ENCODE data around the gene CAPN13. TPM values are rescaled to one million over a fixed set of nuclear protein-coding genes. Genes with fewer than 3 reads are reported as not detected.

CAPN13 gene
- total RNA-seq, 4 donors from 2014 or later: not detected

DNA sequence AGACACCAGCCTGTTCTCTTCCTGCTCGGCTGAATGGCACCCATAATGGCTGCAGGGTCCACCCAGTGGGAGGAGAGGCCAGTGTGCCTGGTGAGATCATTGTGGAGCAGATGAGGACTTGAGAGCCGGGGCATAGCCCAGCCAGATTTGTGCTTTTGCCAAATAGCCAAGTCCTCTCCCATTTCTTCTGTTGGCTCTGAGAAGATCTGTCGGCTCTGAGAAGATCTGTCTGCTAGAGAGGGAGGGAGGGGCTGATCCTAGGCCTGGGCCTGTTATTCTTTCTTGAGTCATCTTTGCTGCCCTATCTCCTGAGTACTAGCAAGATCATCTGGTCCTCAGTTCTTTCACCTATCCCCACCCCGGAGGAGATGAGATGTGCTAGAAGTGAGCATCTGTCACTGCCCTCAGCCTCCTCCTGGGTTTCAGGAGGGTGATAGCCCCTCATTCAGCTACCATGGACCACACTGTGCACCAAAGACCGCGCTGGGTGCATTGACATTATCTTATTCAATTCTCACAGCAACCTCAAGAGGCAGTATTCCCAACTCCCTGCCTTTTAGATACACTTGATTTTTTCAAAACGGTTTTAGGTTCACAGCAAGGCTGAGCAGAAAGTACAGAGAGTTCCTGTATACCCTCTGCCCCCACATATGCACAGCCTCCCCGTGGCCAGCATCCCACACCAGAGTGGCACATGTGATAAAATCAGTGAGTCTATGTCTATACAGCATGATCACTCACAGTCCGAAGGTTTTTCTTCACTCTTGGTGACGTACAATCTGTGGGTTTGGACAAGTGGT lies 98.6 kb downstream of the CAPN13 start:
- Histone ChIP-seq H3K27me3 (no peaks in the 10 kb centered on the region), H3K36me3 (no peaks in the 10 kb centered on the region), H3K27ac (replicated peaks in 1 of 4) (no peak overlapping the region), H3K4me3 (no peak overlapping the region), H3K9me3 (no peaks in the 10 kb centered on the region), H3K4me1 (peaks cover 19 to 54% (median 40%) of the 10 kb centered on the region in 4 donors)
- TF ChIP-seq POLR2AphosphoS5 (IDR thresholded peaks at IDR 0.05): no peak
- TF ChIP-seq EP300 (IDR thresholded peaks at IDR 0.05): no peak
- TF ChIP-seq, protein P1, sequence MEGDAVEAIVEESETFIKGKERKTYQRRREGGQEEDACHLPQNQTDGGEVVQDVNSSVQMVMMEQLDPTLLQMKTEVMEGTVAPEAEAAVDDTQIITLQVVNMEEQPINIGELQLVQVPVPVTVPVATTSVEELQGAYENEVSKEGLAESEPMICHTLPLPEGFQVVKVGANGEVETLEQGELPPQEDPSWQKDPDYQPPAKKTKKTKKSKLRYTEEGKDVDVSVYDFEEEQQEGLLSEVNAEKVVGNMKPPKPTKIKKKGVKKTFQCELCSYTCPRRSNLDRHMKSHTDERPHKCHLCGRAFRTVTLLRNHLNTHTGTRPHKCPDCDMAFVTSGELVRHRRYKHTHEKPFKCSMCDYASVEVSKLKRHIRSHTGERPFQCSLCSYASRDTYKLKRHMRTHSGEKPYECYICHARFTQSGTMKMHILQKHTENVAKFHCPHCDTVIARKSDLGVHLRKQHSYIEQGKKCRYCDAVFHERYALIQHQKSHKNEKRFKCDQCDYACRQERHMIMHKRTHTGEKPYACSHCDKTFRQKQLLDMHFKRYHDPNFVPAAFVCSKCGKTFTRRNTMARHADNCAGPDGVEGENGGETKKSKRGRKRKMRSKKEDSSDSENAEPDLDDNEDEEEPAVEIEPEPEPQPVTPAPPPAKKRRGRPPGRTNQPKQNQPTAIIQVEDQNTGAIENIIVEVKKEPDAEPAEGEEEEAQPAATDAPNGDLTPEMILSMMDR (IDR thresholded peaks at IDR 0.05): peak in 2 of 3 experiments; percentile 28 to 52
- intact Hi-C loops (cut with DNase I): no loop called here
- DNase-seq (ENCODE audit: extremely low spot score): peak; percentile 91
- WGBS: 64% methylated on average over 10 of the region's 10 CpGs

DNA sequence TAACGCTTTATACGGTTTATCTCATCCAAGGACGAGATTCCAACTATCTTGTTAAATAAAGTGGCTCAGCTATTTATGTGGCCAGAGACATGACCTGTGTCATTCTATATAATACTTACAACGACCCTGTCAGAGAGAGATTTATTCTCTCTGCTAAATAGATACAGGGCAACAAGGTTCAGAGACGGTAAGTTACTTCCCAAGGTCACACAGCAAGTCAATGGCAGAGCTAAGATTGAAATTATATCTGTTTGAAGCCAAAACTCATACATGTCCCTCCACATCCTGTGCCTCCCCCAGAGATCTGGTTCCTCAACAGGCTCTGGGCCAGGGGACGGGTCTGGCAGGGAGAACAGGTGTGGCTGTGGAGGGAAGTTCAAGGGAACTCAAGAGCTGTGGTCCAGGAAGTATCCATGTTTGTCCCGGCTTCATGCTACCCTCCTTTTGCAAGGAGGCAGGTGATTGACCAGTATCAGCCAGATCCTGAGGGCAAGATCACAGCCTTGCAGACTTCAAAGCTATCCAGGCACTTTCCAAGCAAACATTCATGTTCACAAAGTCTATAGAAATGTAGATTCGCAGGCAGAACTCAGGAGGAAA lies 99.8 kb downstream of the CAPN13 start:
- 63% methylated on average over 8 of the region's 8 CpGs for WGBS
- no peak overlapping the region for H3K27ac ChIP-seq (replicated peaks in 1 of 4)
- intact Hi-C loops (cut with DNase I): loop anchor here (2.0 kb wide), 1 partner anchor 541 kb away; no protein-coding TSS in a partner anchor
- peaks cover 0 to 10% (median 8%) of the 10 kb centered on the region in 4 donors for H3K9me3 ChIP-seq
- no peak overlapping the region for H3K4me3 ChIP-seq
- peak; percentile 50 for DNase-seq (ENCODE audit: extremely low spot score)
- no peaks in the 10 kb centered on the region for H3K36me3 ChIP-seq
- peaks cover 19 to 54% (median 40%) of the 10 kb centered on the region in 4 donors for H3K4me1 ChIP-seq
- no peak for TF ChIP-seq EP300 (IDR thresholded peaks at IDR 0.05)
- no peak for TF ChIP-seq POLR2A (IDR thresholded peaks at IDR 0.05; ENCODE audit: low read depth)
- TF ChIP-seq POLR2AphosphoS5 (IDR thresholded peaks at IDR 0.05): no peak
- TF ChIP-seq, protein P1 (IDR thresholded peaks at IDR 0.05): no peak
- no peaks in the 10 kb centered on the region for H3K27me3 ChIP-seq

DNA sequence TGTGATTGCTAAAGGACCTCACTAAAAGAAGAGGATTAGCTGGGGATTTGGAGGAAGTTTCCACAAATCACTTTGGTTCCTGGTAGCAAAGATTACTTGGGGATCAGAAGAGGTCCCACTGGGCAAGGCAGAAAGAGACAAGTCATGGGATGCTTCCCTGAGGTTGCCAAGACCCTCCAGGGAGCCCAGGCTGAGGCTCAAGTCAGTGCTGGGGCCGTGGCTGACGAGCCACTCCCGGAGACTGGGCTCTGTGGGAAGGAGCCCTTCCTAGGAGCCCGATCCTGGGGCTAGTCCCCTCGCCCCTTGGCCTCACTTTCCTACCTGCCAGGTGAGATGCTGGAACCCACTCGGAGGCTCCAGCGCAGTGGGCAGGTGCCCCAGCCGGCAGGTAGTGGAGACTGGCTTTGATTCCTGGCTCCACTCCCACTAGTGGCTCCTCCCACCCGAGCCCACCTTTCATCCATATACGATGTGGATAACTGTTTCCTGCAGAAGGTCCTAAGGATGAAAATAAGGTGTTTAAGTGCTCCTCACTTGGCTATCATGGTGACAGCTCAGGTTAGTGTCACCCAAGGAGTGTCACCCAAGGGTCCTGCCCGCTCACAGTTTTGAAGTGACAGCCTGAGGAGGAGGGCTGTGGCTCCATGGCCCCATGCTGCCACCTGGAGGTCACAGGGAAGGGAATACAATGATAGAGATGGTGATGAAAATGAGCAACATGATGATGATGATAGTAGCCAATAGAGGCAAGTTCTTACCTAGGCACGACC lies 100.5 kb downstream of the CAPN13 start:
- Histone ChIP-seq H3K9me3 (peaks cover 0 to 17% (median 11%) of the 10 kb centered on the region in 4 donors), H3K27ac (replicated peaks in 1 of 4) (no peak overlapping the region), H3K4me1 (peaks cover 19 to 51% (median 39%) of the 10 kb centered on the region in 4 donors), H3K27me3 (no peaks in the 10 kb centered on the region), H3K36me3 (no peaks in the 10 kb centered on the region), H3K4me3 (no peak overlapping the region)
- DNase-seq (ENCODE audit: extremely low spot score): peak; percentile 72
- WGBS: 64% methylated on average over 10 of the region's 12 CpGs
- intact Hi-C loops (cut with DNase I): loop anchor here (2.0 kb wide), 1 partner anchor 540 kb away; no protein-coding TSS in a partner anchor
- TF ChIP-seq POLR2AphosphoS5 (IDR thresholded peaks at IDR 0.05) (peak in 1 of 2 donors; percentile 25), POLR2A (IDR thresholded peaks at IDR 0.05; ENCODE audit: low read depth) (no peak)
- TF ChIP-seq, protein P1 (IDR thresholded peaks at IDR 0.05): peak; percentile 78 to 86 (median 86)

DNA sequence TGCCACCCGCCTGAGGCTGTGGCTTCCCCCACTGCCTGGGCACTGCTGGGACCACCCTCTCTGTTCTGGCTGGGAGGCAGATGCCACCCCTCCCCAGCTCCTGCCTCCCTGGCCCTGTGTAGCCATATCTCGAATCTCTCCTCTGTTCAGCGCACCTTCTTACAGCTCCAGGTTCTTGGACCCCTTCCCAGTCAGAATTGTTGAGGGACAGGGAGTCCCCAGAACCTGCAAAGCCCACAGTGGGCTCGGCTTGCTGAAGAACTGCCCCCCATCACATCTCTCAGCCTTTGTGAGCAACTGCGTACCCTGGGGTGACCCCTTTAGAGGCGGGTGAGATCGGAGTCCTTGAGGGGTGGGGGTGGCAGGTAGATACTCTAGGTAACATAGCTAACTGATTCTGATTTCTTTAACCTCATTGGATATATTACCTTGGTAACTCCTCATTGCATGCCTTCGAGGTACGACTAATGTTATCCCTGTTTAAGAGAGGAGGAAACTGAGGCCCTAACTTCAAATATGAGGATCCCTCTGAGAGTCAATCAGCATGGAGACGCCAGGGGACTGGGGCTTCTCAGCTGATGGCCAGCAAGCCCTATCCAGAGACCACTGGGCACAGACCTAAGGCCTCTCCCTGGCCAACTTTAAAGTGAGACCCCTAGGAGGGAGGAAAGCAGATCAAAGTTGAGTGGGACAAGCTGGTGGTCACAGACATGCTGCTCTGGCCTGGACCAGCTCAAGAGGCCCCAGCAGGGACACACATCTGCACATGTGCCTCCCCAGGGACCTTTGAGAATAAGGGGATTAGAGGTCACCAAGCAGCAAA lies 101.3 kb downstream of the CAPN13 start:
- 98% methylated on average over 9 of the region's 10 CpGs for WGBS
- Histone ChIP-seq H3K9me3 (peaks cover 0 to 21% (median 13%) of the 10 kb centered on the region in 4 donors), H3K36me3 (no peaks in the 10 kb centered on the region), H3K27ac (replicated peaks in 1 of 4) (peak overlapping the region in 1 of 4 donors; percentile 22), H3K4me3 (no peak overlapping the region), H3K27me3 (no peaks in the 10 kb centered on the region), H3K4me1 (peaks cover 19 to 47% (median 38%) of the 10 kb centered on the region in 4 donors)
- no peak for TF ChIP-seq POLR2A (IDR thresholded peaks at IDR 0.05; ENCODE audit: low read depth)
- intact Hi-C loops (cut with DNase I): loop anchor here (2.0 kb wide), 1 partner anchor 539 kb away; no protein-coding TSS in a partner anchor
- peak; percentile 89 for DNase-seq (ENCODE audit: extremely low spot score)

Measured in esophagus muscularis mucosa (tissue), 4 donors.